Gastroesophageal sphincter (tissue), 3 donors: Measurements from ENCODE around the gene TRMT2A.

Source experiments
- CTCF ChIP-seq, 4 experiments: fragments of 200-600 bp in 2 of 4; fragments of 450-650 bp in 2 of 4; sonication (generic) in 1 of 4; IDR thresholded peaks; one replicate each; pipeline ENCODE4 v1.5.1; 2017 to 2019; ENCODE audit warnings: antibody characterized with exemption in 4 of 4, mild to moderate bottlenecking in 2 of 4, moderate library complexity in 2 of 4
- EP300 ChIP-seq: sonication (generic); formaldehyde crosslinking; IDR thresholded peaks from one replicate; pipeline ENCODE4 v1.6.1; 2017; ENCODE audit warnings: antibody characterized with exemption, mild to moderate bottlenecking
- POLR2A ChIP-seq, 2 donors: fragments of 450-650 bp; IDR thresholded peaks; one replicate each; pipeline ENCODE4 v1.6.1; 2017; ENCODE audit warnings: antibody characterized with exemption in 2 of 2, mild to moderate bottlenecking in 2 of 2, moderate library complexity in 1 of 2
- POLR2AphosphoS5 ChIP-seq: sonication (generic); formaldehyde crosslinking; IDR thresholded peaks from one replicate; pipeline ENCODE4 v1.6.1; 2017; ENCODE audit warnings: antibody characterized with exemption

GRCh38 chr22:20155330-20156041, 38.5 kb upstream of the TRMT2A start:
- no peak for TF ChIP-seq POLR2A (IDR thresholded peaks at IDR 0.05)
- TF ChIP-seq EP300 = no peak
- TF ChIP-seq CTCF (IDR thresholded peaks at IDR 0.05) = no peak
- TF ChIP-seq POLR2AphosphoS5 = no peak
